Panc1 (cell line): ENCODE data around the gene GNAT1. TPM values are rescaled to one million over a fixed set of nuclear protein-coding genes. Genes with fewer than 3 reads are reported as not detected.

Experiments
- ATAC-seq: fragments of 200-7000 bp; cut with Tn5 transposase; 2 replicates; pipeline ENCODE4 v1.9.1; 2020; ENCODE audit warnings: mild to moderate bottlenecking, moderate library complexity
- BruUV-seq: library from RNA; stranded (reverse); fragments of 400-500 nt; replicated peaks from 2 replicates; lab custom pipeline; 2021; lab: Mats Ljungman, UMichigan
- CTCF ChIA-PET: fragments of 300-600 bp; sonication (Branson Sonifier 250); formaldehyde crosslinking; loops from one replicate; lab custom pipeline; 2022; ENCODE audit warnings: antibody characterized with exemption; lab: Charles Lee
- POLR2A ChIA-PET: fragments of 300-600 bp; sonication (Branson Sonifier 250); formaldehyde crosslinking; loops from one replicate; lab custom pipeline; 2022; ENCODE audit warnings: antibody characterized with exemption; lab: Charles Lee
- DNase-seq: peaks from one replicate; pipeline ENCODE4 v3.0.0-alpha.2; 2010; ENCODE audit warnings: low read depth, low spot score
- H3K27ac ChIP-seq: 2 replicates; pipeline ENCODE4 v1.5.1; 2011; ENCODE audit warnings: mild to moderate bottlenecking, low read length, inconsistent platforms
- H3K27me3 ChIP-seq: fragments of 200-500 bp; sonication (Bioruptor generic); 2 replicates; pipeline ENCODE4 v1.6.0; 2014; ENCODE audit warnings: low read length, inconsistent platforms; ENCODE audit not compliant: control insufficient read depth, insufficient read depth
- H3K36me3 ChIP-seq: fragments of 200-500 bp; sonication (Bioruptor generic); 2 replicates; pipeline ENCODE4 v1.5.1; 2014; ENCODE audit warnings: inconsistent platforms, mild to moderate bottlenecking, low read length, moderate library complexity; ENCODE audit not compliant: control insufficient read depth, insufficient read depth
- H3K4me1 ChIP-seq: 2 replicates; pipeline ENCODE4 v1.5.1; 2011; ENCODE audit warnings: inconsistent platforms, mild to moderate bottlenecking, low read length, moderate library complexity; ENCODE audit not compliant: control insufficient read depth, insufficient read depth
- H3K4me3 ChIP-seq, 2 experiments: 2 replicates each; pipeline ENCODE4 v1.5.1; 2011 to 2012; ENCODE audit warnings: low read depth in 2 of 2, low read length in 2 of 2, mild to moderate bottlenecking in 2 of 2, inconsistent platforms in 1 of 2, moderate library complexity in 1 of 2
- H3K9me3 ChIP-seq: fragments of 200-500 bp; sonication (Bioruptor generic); 2 replicates; pipeline ENCODE4 v1.5.1; 2014; ENCODE audit warnings: low read depth, mild to moderate bottlenecking, inconsistent platforms, low read length, moderate library complexity; ENCODE audit not compliant: control insufficient read depth, insufficient read depth
- POLR2AphosphoS5 ChIP-seq: IDR thresholded peaks from 2 replicates; pipeline ENCODE4 v1.6.1; 2012; ENCODE audit warnings: mild to moderate bottlenecking, low read depth, low read length, moderate library complexity
- SIN3A ChIP-seq: IDR thresholded peaks from 2 replicates; pipeline ENCODE4 v1.6.1; 2012; ENCODE audit warnings: low read depth, mild to moderate bottlenecking, low read length, moderate library complexity, borderline replicate concordance; ENCODE audit not compliant: insufficient read depth
- TCF7L2 ChIP-seq: IDR thresholded peaks from 2 replicates; pipeline ENCODE4 v1.6.1; 2011; ENCODE audit warnings: mild to moderate bottlenecking, low read depth, low read length, inconsistent platforms
- in situ Hi-C: cut with HindIII; loops from 2 replicates; pipeline ENCODE4 v1.10.0; 2016; ENCODE audit warnings: low sequenced_read_pairs, low pct_unique_long_range_greater_than_20kb
- intact Hi-C: fragments of 100-400 bp; cut with micrococcal nuclease; formaldehyde crosslinking; loops from one replicate; pipeline ENCODE4 v1.10.0; 2022; ENCODE audit not compliant: unreplicated experiment
- total RNA-seq: library from RNA; stranded (reverse); gene quantifications from one replicate; pipeline ENCODE4 v1.2.1, GENCODE V29; 2021; ENCODE audit not compliant: unreplicated experiment
- TF ChIP-seq, protein P1 (sequence below): fragments of 450-650 bp; IDR thresholded peaks from 2 replicates; pipeline ENCODE4 v1.5.1; 2017; ENCODE audit warnings: mild to moderate bottlenecking
- TF ChIP-seq, protein P2 (sequence below), 2 experiments: IDR thresholded peaks; 2 replicates each; pipeline ENCODE4 v1.6.1; 2011 to 2012; ENCODE audit warnings: low read depth in 2 of 2, control low read depth in 1 of 2, low read length in 1 of 2, mild to moderate bottlenecking in 1 of 2, moderate library complexity in 1 of 2; ENCODE audit not compliant: insufficient read depth in 1 of 2

GNAT1 gene
- total RNA-seq, 1 experiment from 2014 or later: not detected

DNA sequence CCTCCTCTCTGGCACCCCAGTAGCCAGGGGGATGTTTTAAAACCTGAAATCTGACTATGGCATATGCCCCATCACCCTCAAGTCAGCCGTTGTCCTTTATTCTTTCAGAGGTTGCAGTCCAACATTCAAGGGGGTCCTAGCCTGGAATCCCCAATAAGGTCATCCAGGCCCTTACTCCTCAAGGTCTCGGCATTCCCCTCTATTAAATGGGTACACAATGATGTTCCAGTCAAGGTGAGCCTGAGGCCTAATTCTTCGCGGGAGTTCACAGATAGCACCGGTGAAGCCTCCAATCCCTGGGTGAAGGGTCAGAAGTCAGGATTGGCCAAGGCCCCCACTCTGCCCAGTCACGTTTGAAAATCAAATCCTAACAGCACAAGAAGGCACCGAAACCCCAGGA is 44.4 kb upstream of the GNAT1 start:
- DNase-seq (no peak), ATAC-seq (no peak)
- no peaks in the 10 kb centered on the region for H3K27me3 ChIP-seq
- no peaks in the 10 kb centered on the region; the same call in 1 of the 2 replicates for H3K4me1 ChIP-seq
- no peak overlapping the region for H3K4me3 ChIP-seq
- H3K36me3 ChIP-seq: no peaks in the 10 kb centered on the region
- no TSS peak for BruUV-seq
- ChIA-PET POLR2A (no interaction called here), CTCF (no interaction called here)
- intact Hi-C loops: no loop called here
- TF ChIP-seq POLR2AphosphoS5 (no peak), SIN3A (no peak), TCF7L2 (no peak)
- TF ChIP-seq, protein P1, sequence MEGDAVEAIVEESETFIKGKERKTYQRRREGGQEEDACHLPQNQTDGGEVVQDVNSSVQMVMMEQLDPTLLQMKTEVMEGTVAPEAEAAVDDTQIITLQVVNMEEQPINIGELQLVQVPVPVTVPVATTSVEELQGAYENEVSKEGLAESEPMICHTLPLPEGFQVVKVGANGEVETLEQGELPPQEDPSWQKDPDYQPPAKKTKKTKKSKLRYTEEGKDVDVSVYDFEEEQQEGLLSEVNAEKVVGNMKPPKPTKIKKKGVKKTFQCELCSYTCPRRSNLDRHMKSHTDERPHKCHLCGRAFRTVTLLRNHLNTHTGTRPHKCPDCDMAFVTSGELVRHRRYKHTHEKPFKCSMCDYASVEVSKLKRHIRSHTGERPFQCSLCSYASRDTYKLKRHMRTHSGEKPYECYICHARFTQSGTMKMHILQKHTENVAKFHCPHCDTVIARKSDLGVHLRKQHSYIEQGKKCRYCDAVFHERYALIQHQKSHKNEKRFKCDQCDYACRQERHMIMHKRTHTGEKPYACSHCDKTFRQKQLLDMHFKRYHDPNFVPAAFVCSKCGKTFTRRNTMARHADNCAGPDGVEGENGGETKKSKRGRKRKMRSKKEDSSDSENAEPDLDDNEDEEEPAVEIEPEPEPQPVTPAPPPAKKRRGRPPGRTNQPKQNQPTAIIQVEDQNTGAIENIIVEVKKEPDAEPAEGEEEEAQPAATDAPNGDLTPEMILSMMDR: no peak
- TF ChIP-seq, protein P2, sequence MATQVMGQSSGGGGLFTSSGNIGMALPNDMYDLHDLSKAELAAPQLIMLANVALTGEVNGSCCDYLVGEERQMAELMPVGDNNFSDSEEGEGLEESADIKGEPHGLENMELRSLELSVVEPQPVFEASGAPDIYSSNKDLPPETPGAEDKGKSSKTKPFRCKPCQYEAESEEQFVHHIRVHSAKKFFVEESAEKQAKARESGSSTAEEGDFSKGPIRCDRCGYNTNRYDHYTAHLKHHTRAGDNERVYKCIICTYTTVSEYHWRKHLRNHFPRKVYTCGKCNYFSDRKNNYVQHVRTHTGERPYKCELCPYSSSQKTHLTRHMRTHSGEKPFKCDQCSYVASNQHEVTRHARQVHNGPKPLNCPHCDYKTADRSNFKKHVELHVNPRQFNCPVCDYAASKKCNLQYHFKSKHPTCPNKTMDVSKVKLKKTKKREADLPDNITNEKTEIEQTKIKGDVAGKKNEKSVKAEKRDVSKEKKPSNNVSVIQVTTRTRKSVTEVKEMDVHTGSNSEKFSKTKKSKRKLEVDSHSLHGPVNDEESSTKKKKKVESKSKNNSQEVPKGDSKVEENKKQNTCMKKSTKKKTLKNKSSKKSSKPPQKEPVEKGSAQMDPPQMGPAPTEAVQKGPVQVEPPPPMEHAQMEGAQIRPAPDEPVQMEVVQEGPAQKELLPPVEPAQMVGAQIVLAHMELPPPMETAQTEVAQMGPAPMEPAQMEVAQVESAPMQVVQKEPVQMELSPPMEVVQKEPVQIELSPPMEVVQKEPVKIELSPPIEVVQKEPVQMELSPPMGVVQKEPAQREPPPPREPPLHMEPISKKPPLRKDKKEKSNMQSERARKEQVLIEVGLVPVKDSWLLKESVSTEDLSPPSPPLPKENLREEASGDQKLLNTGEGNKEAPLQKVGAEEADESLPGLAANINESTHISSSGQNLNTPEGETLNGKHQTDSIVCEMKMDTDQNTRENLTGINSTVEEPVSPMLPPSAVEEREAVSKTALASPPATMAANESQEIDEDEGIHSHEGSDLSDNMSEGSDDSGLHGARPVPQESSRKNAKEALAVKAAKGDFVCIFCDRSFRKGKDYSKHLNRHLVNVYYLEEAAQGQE (IDR thresholded peaks at IDR 0.05; ENCODE audit: insufficient read depth in 1 of 2, low read depth in 2 of 2, low read length in 1 of 2): no peak
- in situ Hi-C loops: no loop called here
- no peak overlapping the region for H3K27ac ChIP-seq
- H3K9me3 ChIP-seq: no peaks in the 10 kb centered on the region

DNA sequence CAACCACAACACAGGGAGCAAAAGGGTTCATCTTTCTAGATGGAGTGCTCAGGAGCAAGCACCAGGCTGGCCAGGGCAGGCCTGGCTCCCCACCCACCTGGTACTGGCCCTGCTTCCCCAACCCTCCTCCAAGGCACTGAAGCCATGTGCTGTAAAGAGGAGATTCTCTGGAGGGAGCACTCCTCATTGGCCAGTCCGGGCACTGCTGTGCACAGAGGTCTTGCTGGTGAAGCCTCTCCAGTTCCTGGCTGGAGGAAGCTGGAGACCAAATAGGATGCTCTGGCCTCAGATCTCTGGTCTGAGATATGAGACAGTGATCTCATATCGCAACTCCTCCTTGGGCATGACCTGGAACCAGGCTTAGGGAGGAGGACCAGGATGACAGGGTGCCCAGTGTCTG is 44.0 kb upstream of the GNAT1 start:
- no peaks in the 10 kb centered on the region for H3K36me3 ChIP-seq
- in situ Hi-C loops (no loop called here), intact Hi-C loops (no loop called here)
- ATAC-seq (peak; percentile 32; the same call in 1 of the 2 replicates), DNase-seq (no peak)
- TF ChIP-seq POLR2AphosphoS5 (no peak), SIN3A (no peak), TCF7L2 (no peak)
- TF ChIP-seq, protein P1: no peak
- TF ChIP-seq, protein P2 (IDR thresholded peaks at IDR 0.05; ENCODE audit: insufficient read depth in 1 of 2, low read depth in 2 of 2, low read length in 1 of 2): no peak
- CTCF ChIA-PET: no interaction called here
- H3K4me1 ChIP-seq: no peaks in the 10 kb centered on the region; the same call in 1 of the 2 replicates
- H3K9me3 ChIP-seq: no peaks in the 10 kb centered on the region
- no TSS peak for BruUV-seq
- no peaks in the 10 kb centered on the region for H3K27me3 ChIP-seq
- H3K27ac ChIP-seq: no peak overlapping the region
- H3K4me3 ChIP-seq: no peak overlapping the region
- POLR2A ChIA-PET: no interaction called here
